Hindlimb muscle (tissue), 1 donor: ENCODE measurements around the gene UFL1. TPM values are rescaled to one million over a fixed set of nuclear protein-coding genes. Genes with fewer than 3 reads are reported as not detected.
A peak's percentile ranks its signal among the peaks of the same experiment; 100 is the strongest.
"Not testable (repeated sequence)": the region's sequence is repeated elsewhere in the genome, so short reads cannot be mapped to it uniquely, and the experiment has no call there.

Experiments used
- DNase-seq: peaks from one replicate; pipeline ENCODE4 v3.0.0-alpha.2; 2013
- polyA plus RNA-seq: library from polyadenylated mRNA; unstranded; fragments of 120-200 nt; gene quantifications from one replicate; pipeline ENCODE4 v1.2.1, GENCODE V29; 2013; ENCODE audit not compliant: insufficient read length

The UFL1 gene
- polyA plus RNA-seq: 26.6 TPM

GRCh38 chr6:96521644-96522464 lies at the start of gene UFL1:
Gene UFL1, plus strand, starts transcription at chr6:96521806. Its CDS starts 68 bp downstream, at chr6:96521874.
- DNase-seq: peak; percentile 96

DNA sequence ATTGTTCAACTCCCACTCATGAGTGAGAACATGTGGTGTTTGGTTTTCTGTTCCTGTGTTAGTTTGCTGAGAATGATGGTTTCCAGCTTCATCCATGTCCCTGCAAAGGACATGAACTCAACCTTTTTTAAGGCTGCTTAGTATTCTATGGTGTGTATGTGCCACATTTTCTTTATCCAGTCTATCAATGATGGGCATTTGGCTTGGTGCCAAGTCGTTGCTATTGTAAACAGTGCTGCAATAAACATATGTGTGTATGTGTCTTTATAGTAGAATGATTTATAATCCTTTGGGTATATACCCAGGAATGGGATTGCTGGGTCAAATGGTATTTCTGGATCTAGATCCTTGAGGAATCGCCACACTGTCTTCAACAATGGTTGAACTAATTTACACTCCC lies 49.3 kb upstream of the UFL1 start:
- not testable (repeated sequence) for DNase-seq

- DNase-seq: no peak
Observed at GRCh38 chr6:96478695-96479094, 42.9 kb upstream of the UFL1 start.

GRCh38 chr6:96491926-96492325 lies 29.7 kb upstream of the UFL1 start:
- no peak for DNase-seq

- DNase-seq: no peak
Observed at GRCh38 chr6:96499781-96500180, 21.8 kb upstream of the UFL1 start.

GRCh38 chr6:96502915-96503314 lies 18.7 kb upstream of the UFL1 start:
- DNase-seq: no peak

DNA sequence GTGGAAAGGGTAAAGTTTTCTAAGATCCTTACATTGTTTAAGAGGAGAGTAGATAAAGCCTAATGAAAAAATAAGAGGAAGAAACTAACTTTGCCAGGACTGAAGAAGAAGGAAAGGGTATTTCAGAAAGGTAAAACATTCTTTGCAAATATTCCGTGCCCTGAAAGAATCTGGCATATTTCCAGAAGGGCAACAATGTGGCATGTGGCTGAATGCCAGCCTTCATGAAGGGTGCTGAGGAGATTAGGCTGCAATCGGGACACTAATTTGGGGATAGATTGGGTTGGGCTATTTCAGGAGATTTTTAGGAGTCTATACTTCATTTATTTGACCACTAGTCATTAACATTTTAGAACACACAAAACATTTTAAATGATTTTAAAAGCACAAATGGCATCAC lies 16.2 kb upstream of the UFL1 start:
- no peak for DNase-seq

- DNase-seq: no peak
Observed at GRCh38 chr6:96509281-96509680, 12.3 kb upstream of the UFL1 start.

DNA sequence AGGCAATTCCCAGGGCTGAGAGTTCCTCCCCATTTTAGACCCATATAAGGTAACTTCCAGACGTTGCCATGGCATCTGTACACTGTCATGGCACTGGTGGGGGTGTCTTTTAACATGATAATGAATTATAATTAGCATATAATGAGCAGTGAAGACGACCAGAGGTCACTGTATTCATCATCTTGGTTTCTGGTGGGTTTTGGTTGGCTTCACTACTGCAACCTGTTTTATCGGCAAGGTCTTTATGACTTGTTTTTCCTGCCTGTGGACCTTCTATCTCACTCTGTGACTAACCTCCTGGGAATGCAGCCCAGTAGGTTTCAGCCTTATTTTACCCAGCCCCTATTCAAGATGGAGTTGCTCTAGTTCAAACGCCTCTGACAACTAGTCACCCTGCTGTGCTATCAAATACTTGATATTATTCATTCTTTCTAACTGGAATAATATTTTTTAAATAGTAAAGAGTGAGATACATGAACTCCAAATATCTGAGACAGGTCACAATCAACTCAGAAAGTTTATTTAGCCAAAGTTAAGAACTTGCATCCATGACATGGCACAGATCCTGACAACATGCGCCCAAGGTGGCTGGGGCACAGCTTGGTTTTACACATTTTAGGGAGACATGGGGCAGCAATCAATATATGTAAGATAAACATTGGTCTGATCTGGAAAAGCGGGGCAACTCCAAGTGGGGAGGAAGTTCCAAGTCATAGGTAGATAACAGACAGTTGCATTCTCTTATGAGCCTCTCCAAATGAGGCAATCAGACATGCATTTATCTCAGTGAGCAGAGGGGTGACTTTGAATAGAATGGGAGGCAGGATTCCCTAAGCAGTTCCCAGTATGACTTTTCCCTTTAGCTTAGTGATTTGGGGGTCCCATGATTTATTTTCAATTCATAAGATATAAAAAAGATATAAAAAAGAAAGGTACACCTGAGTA lies 1.2 kb upstream of the UFL1 start:
- no peak for DNase-seq

DNA sequence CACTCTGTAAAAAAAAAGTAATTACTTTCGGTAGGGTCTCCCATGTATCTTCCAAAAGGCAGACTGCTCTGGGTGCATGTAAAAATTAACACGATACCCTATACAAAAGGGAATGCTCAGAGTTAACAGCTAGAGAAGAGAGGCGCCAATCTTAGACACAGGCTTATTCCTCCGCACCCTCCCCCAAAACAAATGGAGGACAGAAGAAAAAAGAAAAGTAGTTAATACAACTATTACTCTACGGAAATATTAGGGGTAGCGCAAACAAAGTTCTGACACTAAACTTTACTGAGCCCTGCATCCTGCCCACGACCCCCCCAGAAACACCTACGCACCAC lies 331 bp upstream of the UFL1 start:
- DNase-seq: no peak

GRCh38 chr6:96522465-96523009 lies 931 bp downstream of the UFL1 start:
- peak; percentile 18 for DNase-seq

DNA sequence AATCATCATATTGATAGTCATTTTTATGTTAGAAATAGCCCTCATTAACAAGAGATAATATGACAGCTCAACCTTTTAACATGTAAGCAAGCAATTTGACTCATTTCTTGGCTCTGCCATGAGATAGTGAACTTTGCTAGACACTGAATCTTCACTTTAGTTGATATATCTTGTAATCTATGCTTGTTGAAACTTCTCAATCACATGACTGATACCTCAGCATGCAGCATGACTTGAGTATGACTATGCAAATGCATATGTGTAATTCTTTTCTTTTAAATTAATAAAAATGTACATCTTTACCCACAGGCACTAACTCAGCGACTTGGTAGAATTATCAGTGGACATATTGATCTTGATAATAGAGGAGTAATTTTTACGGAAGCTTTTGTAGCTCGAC lies 6.6 kb downstream of the UFL1 start:
- no peak for DNase-seq

DNA sequence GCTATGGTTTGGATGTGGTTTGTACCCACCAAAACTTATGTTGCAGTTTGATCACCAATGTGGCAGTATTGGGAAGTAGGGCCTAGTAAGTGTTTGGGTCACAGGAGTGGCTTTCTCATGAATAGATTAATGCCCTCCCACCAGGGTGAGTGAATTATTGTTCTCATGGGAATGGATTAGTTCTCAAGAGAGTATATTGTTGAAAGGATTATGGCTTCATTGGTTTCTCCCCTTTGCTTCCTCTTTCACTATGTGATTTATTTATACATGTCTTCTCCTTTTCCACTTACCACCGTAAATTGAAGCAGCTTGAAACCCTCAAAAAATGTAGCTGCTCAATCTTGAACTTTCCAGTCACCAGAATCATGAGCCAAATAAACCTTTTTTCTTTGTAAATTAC lies 10.8 kb downstream of the UFL1 start:
- DNase-seq: no peak

DNA sequence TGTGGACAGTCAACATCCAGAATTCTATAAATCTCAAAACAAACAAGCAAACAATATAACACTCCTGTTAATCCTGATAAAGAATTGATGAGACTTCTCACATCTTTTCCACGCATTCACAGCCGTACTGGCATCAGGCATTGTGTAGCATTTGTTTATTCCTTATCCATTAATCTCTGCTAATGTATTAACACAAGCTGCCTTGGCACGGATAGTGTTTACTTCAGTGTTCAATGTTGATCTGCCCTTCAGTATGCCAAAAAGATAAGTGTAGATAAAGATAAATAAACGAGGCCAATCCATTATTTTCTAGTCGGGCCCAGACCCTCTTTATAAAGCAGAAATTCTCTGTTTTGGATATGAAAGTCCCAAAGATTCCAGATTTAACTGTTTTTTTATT lies 16.1 kb downstream of the UFL1 start:
- DNase-seq: no peak

GRCh38 chr6:96542702-96543101 lies 21.1 kb downstream of the UFL1 start:
- no peak for DNase-seq

DNA sequence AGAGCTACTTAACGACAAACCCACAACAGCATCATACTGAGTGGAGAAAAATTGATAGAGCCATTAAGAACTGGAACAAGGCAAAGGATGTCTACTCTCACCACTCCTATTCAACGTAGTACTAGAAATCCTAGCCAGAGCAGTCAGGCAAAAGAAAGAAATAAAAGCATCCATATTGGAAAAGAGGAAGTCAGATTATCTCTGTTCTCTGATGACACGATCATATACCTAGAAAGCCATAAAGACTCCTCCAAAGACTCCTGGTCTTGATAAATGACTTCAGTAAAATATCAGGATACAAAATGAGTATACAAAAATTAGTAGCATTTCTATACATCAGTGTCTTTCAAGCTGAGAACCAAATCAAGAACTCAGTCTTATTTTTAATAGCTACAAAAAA lies 24.3 kb downstream of the UFL1 start:
- no peak for DNase-seq

DNA sequence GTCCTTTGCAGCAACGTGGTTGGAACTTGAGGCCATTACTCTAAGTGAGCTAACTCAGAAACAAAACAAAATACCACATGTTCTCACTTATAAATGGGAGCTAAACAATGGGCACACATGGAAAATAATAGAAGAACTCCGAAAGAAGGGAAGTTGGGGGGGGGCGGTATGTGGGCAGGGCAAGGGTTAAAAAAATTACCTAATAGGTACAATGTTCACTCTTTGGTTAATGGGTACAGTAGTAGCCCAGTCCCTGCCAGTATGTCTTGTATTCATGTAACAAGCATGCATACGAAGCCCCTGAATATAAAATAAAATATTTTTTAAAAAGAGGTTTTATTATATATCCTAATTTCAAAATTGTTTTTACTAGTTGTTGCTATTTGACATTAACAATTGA lies 26.0 kb downstream of the UFL1 start:
- DNase-seq: no peak

GRCh38 chr6:96554558-96554957 lies 33.0 kb downstream of the UFL1 start:
- DNase-seq: no peak

- not testable (repeated sequence) for DNase-seq
Observed at GRCh38 chr6:96559740-96560139, 38.1 kb downstream of the UFL1 start.

DNA sequence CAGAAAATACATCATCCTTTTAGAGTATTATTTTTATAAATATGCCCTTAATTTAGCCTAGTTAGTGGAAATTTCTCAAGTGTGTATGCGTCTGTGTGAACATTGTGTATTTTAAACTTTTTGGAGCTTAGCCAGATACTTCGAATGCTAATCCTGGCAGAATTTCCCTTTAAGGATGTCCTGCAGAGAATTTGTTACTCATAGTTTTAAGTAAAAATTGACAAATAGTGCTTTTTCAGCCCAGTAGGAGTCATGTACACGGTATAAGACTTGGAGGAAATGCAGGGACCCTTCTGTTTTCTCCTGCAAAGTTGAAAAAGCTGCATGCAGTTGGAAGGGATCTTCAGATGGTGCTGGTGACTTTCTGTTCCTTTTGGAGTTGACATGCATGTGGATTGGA lies 41.3 kb downstream of the UFL1 start, which contains the start of gene FHL5:
TSS of gene FHL5 (plus strand) at position 243 of the 400 bp plus-strand sequence. CDS start 40,486 bp downstream, outside the sequence.
- DNase-seq: no peak

- no peak for DNase-seq
Observed at GRCh38 chr6:96563853-96564252, 42.2 kb downstream of the UFL1 start.

DNA sequence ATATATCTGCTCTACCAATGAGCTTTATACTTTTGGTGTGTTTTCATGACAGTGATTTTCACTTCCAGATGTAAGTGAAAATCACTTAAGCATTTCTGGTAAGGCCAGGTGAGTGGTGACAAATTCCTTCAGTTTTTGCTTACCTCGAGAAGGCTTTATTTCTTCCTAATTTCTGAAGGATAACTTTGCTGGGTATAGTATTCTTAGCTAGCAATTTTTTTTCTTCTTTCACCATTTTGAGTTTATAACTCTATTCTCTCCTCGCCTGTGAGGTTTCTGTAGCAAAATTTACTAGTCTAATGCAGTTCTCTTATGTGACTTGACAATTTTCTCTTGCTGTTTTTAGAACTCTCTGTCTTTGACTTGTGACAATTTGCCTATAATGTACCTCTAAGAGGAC lies 48.4 kb downstream of the UFL1 start:
- DNase-seq: no peak

DNA sequence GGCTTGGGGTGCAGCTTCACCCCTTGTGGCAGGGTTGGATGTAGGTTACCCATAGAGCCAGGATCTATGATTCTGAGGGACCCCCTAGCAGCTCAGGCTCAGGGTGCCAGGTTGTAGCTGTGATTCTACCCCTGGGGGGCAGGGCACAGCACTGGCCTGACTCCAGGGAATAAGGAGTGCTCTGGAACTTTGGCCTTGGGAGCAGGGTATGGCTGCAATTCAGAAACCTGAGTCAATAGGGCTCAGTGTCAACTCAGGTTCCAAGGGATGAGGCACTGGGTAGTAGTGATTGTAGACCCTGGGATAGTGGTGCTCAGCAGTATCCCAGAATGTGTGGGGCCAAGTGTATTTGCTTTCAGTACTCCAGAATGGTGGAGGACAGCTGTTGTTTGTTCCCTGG lies 49.9 kb downstream of the UFL1 start:
- no peak for DNase-seq
